H9 (cell line): ENCODE measurements around the gene LEMD1. TPM values are rescaled to one million over a fixed set of nuclear protein-coding genes. Genes with fewer than 3 reads are reported as not detected.
A peak's percentile ranks its signal among the peaks of the same experiment; 100 is the strongest.

Experiments
- DNase-seq: peaks from one replicate; pipeline ENCODE4 v3.0.0-alpha.2; 2017
- H2AFZ ChIP-seq: one replicate; pipeline ENCODE4 v1.6.1; 2013; ENCODE audit warnings: mild to moderate bottlenecking, low read length, control low read depth, moderate library complexity
- H2AK5ac ChIP-seq: 2 replicates; pipeline ENCODE4 v1.6.1; 2013; ENCODE audit warnings: low read length, control low read depth, mixed read lengths; ENCODE audit not compliant: insufficient read length
- H2BK120ac ChIP-seq: one replicate; pipeline ENCODE4 v1.6.1; 2013; ENCODE audit warnings: low read depth, mild to moderate bottlenecking, low read length, control low read depth, inconsistent platforms; ENCODE audit not compliant: poor library complexity, severe bottlenecking
- H2BK12ac ChIP-seq: 2 replicates; pipeline ENCODE4 v1.6.1; 2013; ENCODE audit warnings: low read length, control low read depth, mixed read lengths, low read depth; ENCODE audit not compliant: insufficient read length
- H2BK15ac ChIP-seq: 2 replicates; pipeline ENCODE4 v1.6.1; 2013; ENCODE audit warnings: low read depth, low read length, control low read depth
- H2BK20ac ChIP-seq: one replicate; pipeline ENCODE4 v1.6.1; 2013; ENCODE audit warnings: low read depth, mild to moderate bottlenecking, low read length, control low read depth, inconsistent platforms; ENCODE audit not compliant: poor library complexity, severe bottlenecking
- H2BK5ac ChIP-seq: 2 replicates; pipeline ENCODE4 v1.6.1; 2013; ENCODE audit warnings: low read length, control low read depth, mixed read lengths; ENCODE audit not compliant: insufficient read length
- H3K14ac ChIP-seq: 2 replicates; pipeline ENCODE4 v1.6.1; 2013; ENCODE audit warnings: low read length, control low read depth; ENCODE audit not compliant: insufficient read depth
- H3K18ac ChIP-seq: 2 replicates; pipeline ENCODE4 v1.6.1; 2013; ENCODE audit warnings: low read depth, mild to moderate bottlenecking, mixed read lengths, low read length, control low read depth; ENCODE audit not compliant: insufficient read length
- H3K23ac ChIP-seq: 2 replicates; pipeline ENCODE4 v1.6.1; 2013; ENCODE audit warnings: low read length, control low read depth, mixed read lengths, low read depth; ENCODE audit not compliant: insufficient read length
- H3K23me2 ChIP-seq: 2 replicates; pipeline ENCODE4 v1.6.1; 2013; ENCODE audit warnings: low read depth, mild to moderate bottlenecking, mixed read lengths, low read length, control low read depth; ENCODE audit not compliant: insufficient read length, poor library complexity, severe bottlenecking
- H3K27ac ChIP-seq: 2 replicates; pipeline ENCODE4 v1.5.1; 2013; ENCODE audit warnings: low read length, control low read depth, mixed read lengths, low read depth; ENCODE audit not compliant: insufficient read length
- H3K27me3 ChIP-seq: 2 replicates; pipeline ENCODE4 v1.6.1; 2013; ENCODE audit warnings: low read length, control low read depth, inconsistent platforms; ENCODE audit not compliant: insufficient read depth
- H3K4ac ChIP-seq: 2 replicates; pipeline ENCODE4 v1.6.1; 2013; ENCODE audit warnings: low read depth, mild to moderate bottlenecking, control low read depth, inconsistent platforms, low read length, moderate library complexity
- H3K4me1 ChIP-seq: 2 replicates; pipeline ENCODE4 v1.6.1; 2013; ENCODE audit warnings: low read length, control low read depth, inconsistent platforms; ENCODE audit not compliant: insufficient read depth
- H3K4me2 ChIP-seq: 2 replicates; pipeline ENCODE4 v1.6.1; 2013; ENCODE audit warnings: low read length, control low read depth, mixed read lengths; ENCODE audit not compliant: insufficient read length, insufficient read depth
- H3K56ac ChIP-seq: 2 replicates; pipeline ENCODE4 v1.6.1; 2013; ENCODE audit warnings: low read depth, mild to moderate bottlenecking, mixed read lengths, low read length, control low read depth; ENCODE audit not compliant: insufficient read length
- H3K79me1 ChIP-seq: 2 replicates; pipeline ENCODE4 v1.6.1; 2013; ENCODE audit warnings: low read depth, mild to moderate bottlenecking, moderate library complexity, low read length, control low read depth, inconsistent platforms; ENCODE audit not compliant: insufficient read depth, poor library complexity, severe bottlenecking
- H3K79me2 ChIP-seq: 2 replicates; pipeline ENCODE4 v1.6.1; 2013; ENCODE audit warnings: low read length, control low read depth, inconsistent platforms; ENCODE audit not compliant: insufficient read depth
- H3K9ac ChIP-seq: 2 replicates; pipeline ENCODE4 v1.6.1; 2013; ENCODE audit warnings: low read length, control low read depth, mixed read lengths; ENCODE audit not compliant: insufficient read length; ENCODE audit errors: extremely low read depth
- H3K9me3 ChIP-seq: one replicate; pipeline ENCODE4 v1.6.1; 2013; ENCODE audit warnings: low read depth, low read length, inconsistent platforms; ENCODE audit not compliant: control insufficient read depth
- H3T11ph ChIP-seq: one replicate; pipeline ENCODE4 v1.6.1; 2013; ENCODE audit warnings: mild to moderate bottlenecking, low read length, control low read depth, inconsistent platforms
- H4K20me1 ChIP-seq: one replicate; pipeline ENCODE4 v1.6.1; 2013; ENCODE audit not compliant: control insufficient read depth, insufficient read length, insufficient read depth
- H4K5ac ChIP-seq: 2 replicates; pipeline ENCODE4 v1.6.1; 2013; ENCODE audit warnings: low read depth, mild to moderate bottlenecking, mixed read lengths, low read length, control low read depth; ENCODE audit not compliant: insufficient read length
- H4K8ac ChIP-seq: replicated peaks from 2 replicates; pipeline ENCODE4 v1.6.1; 2013; ENCODE audit warnings: low read length, control low read depth, mixed read lengths, low read depth; ENCODE audit not compliant: insufficient read length
- H4K91ac ChIP-seq: 2 replicates; pipeline ENCODE4 v1.6.1; 2013; ENCODE audit warnings: low read depth, mild to moderate bottlenecking, moderate library complexity, mixed read lengths, low read length, control low read depth; ENCODE audit not compliant: insufficient read length
- H3K27ac Mint-ChIP-seq, 3 experiments: 2 replicates in 2 of 3; 3 replicates in 1 of 3; pipeline ENCODE4 v1.8.0; 2020 to 2021; ENCODE audit warnings: mixed read lengths in 3 of 3, mild to moderate bottlenecking in 1 of 3, moderate library complexity in 1 of 3
- H3K27me3 Mint-ChIP-seq: 2 replicates; pipeline ENCODE4 v1.8.0; 2021; ENCODE audit warnings: low read depth, mild to moderate bottlenecking, moderate library complexity, mixed read lengths
- H3K36me3 Mint-ChIP-seq, 3 experiments: 2 replicates in 2 of 3; 3 replicates in 1 of 3; pipeline ENCODE4 v1.8.0; 2020 to 2021; ENCODE audit warnings: low read depth in 3 of 3, mixed read lengths in 3 of 3; ENCODE audit not compliant: insufficient read depth in 1 of 3
- H3K4me1 Mint-ChIP-seq, 2 experiments: 2 replicates each; pipeline ENCODE4 v1.8.0; 2020; ENCODE audit warnings: mixed read lengths in 2 of 2
- H3K4me3 Mint-ChIP-seq, 2 experiments: 2 replicates in 1 of 2; 3 replicates in 1 of 2; pipeline ENCODE4 v1.8.0; 2020 to 2021; ENCODE audit warnings: mild to moderate bottlenecking in 2 of 2, mixed read lengths in 2 of 2, moderate library complexity in 1 of 2
- H3K9me3 Mint-ChIP-seq, 2 experiments: 2 replicates in 1 of 2; 3 replicates in 1 of 2; pipeline ENCODE4 v1.8.0; 2020; ENCODE audit warnings: mild to moderate bottlenecking in 2 of 2, mixed read lengths in 2 of 2, moderate library complexity in 1 of 2
- CTCF ChIP-seq: fragments of 200-600 bp; sonication (generic); conservative IDR thresholded peaks from 3 replicates; pipeline ENCODE4 v1.8.0; 2021; ENCODE audit warnings: antibody characterized with exemption, mild to moderate bottlenecking
- WGBS: extraction: QIAGEN DNeasy Blood & Tissue Kit; methylation state at CpG from one replicate; pipeline ENCODE4 v1.1.7; 2013; ENCODE audit warnings: missing lambda C conversion rate, low lambda C conversion rate, mixed read lengths; ENCODE audit not compliant: insufficient read length; ENCODE audit errors: extremely low coverage; 5-methylcytosine and 5-hydroxymethylcytosine counted together
- total RNA-seq: library from RNA; stranded (reverse); gene quantifications from 2 replicates; pipeline ENCODE4 v1.2.1, GENCODE V29; 2021

LEMD1 gene
- total RNA-seq, 1 experiment from 2014 or later: 11.8 TPM

GRCh38 chr1:205345761-205346160 is 76.1 kb downstream of the LEMD1 start:
- Mint-ChIP-seq H3K4me3 (peak overlapping the region in 1 of 2 experiments; percentile 16; a peak in 1 of 5 replicates), H3K36me3 (peaks cover 0 to 2% (median 0%) of the 10 kb centered on the region in 3 experiments; a peak in 2 of 7 replicates), H3K9me3 (no peaks in the 10 kb centered on the region), H3K4me1 (peaks cover 54 to 55% of the 10 kb centered on the region in 2 experiments), H3K27me3 (peaks cover 67% of the 10 kb centered on the region), H3K27ac (no peak overlapping the region)
- H3K14ac ChIP-seq: no peak overlapping the region
- H4K20me1 ChIP-seq: no peaks in the 10 kb centered on the region
- no peak overlapping the region for H2BK15ac ChIP-seq
- no peak overlapping the region for H4K8ac ChIP-seq
- H2BK12ac ChIP-seq: no peak overlapping the region
- H3T11ph ChIP-seq: no peak overlapping the region
- H3K27me3 ChIP-seq: peaks cover 12% of the 10 kb centered on the region; the same call in 1 of the 2 replicates
- H4K91ac ChIP-seq: no peak overlapping the region
- no peaks in the 10 kb centered on the region for H3K9me3 ChIP-seq
- no peak overlapping the region for H2BK20ac ChIP-seq
- no peak overlapping the region for H2BK5ac ChIP-seq
- H2BK120ac ChIP-seq: no peak overlapping the region
- TF ChIP-seq CTCF: no peak
- no peak overlapping the region for H3K9ac ChIP-seq
- no peak overlapping the region for H3K4ac ChIP-seq
- no peak overlapping the region for H3K27ac ChIP-seq
- no peak overlapping the region for H2AFZ ChIP-seq
- peaks cover 3% of the 10 kb centered on the region; the same call in 1 of the 2 replicates for H3K4me1 ChIP-seq
- no peak overlapping the region for H3K18ac ChIP-seq
- no peak overlapping the region for H2AK5ac ChIP-seq
- H3K23me2 ChIP-seq: peaks cover 4% of the 10 kb centered on the region
- H4K5ac ChIP-seq: no peak overlapping the region
- WGBS: no CpG with 5 or more reads among the region's 11 CpGs
- H3K79me2 ChIP-seq: no peaks in the 10 kb centered on the region
- DNase-seq: no peak
- H3K23ac ChIP-seq: no peak overlapping the region
- H3K56ac ChIP-seq: no peak overlapping the region
- H3K79me1 ChIP-seq: no peaks in the 10 kb centered on the region
- H3K4me2 ChIP-seq: no peak overlapping the region
